GM18861 (cell line): Measurements from ENCODE around the gene NELFCD.
A peak's percentile ranks its signal among the peaks of the same experiment; 100 is the strongest.
"Not testable (repeated sequence)": the region's sequence is repeated elsewhere in the genome, so short reads cannot be mapped to it uniquely, and the experiment has no call there.

Experiments used
- ATAC-seq: cut with Tn5 transposase; IDR thresholded peaks from one replicate; pipeline ENCODE4 v1.9.1; 2021; ENCODE audit not compliant: unreplicated experiment

The NELFCD gene

DNA sequence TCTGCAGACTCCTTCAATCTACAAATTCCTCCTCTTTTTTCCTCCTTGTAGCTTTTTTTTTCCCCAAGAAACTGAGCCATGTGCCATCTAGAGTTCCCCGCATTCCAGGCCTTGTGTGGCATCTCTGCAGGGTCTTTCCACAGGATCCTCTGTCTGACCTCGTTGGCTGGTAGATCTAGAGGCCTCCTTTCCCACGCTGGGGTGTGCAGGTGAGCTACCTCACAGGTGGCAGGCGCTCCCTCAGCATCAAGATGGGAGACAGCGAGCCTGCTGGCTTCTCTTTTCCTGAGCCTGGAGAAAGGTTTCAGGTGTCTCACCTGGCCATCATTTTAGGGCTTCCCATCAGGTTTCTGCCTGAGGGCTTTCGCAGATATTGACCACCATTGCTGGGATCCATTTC is 9.6 kb upstream of the NELFCD start:
- ATAC-seq = no peak

DNA sequence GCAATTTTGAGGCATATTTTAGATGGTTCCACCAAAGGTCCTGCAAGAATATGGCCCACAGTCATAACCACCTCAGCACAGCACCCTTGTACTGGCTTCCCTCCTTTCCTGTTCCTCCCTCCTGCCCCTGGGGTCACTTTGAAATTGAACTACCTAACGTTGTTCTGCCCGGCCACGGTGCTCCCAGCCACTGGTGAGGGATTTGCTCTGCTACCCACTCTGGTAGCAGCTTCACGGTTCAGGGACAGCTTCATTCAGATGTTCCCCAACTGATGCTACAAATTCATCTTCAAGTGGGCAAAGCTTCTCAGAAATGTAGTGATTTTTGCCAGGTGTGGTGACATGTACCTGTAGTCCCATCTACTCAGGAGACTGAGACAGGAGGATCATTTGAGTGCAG is 7.9 kb upstream of the NELFCD start:
- no peak for ATAC-seq

DNA sequence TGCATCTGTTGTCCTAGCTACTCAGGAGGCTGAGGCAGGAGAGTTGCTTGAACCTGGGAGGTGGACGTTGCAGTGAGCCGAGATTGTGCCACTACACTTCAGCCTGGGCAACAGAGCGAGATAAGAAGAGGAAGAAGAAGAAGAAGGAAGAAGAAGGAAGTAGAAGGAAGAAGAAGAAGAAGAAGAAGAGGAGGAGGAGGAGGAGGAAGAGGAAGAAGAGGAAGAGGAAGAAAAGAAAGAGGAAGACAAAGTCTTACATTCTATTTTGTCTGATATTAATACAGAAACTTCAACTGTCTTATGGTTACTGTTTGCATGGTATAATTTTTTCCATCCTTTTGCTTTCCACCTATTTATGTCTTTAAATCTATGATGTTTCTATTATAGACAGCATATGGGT is 7.2 kb upstream of the NELFCD start:
- ATAC-seq = no peak

DNA sequence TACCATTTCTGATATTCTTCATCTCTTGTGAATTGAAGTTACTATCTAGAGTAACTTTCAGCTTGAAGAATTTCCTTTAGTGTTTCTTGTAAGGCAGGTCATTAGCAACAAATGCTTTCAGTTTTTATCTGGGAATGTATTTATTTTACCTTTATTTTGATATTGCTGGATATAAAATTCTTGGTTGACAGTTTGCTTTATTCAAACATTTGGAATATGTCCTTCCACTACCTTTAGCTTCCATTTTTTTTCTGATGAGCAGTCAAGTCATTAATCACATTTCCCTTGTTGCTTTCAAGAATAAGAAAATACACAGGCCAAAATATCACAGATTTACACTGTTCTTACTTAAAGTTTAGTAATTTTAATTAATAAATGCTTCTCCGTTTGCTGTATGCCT is 5.7 kb upstream of the NELFCD start:
- no peak for ATAC-seq

GRCh38 chr20:58976061-58976730 is 4.9 kb upstream of the NELFCD start:
- ATAC-seq = no peak

DNA sequence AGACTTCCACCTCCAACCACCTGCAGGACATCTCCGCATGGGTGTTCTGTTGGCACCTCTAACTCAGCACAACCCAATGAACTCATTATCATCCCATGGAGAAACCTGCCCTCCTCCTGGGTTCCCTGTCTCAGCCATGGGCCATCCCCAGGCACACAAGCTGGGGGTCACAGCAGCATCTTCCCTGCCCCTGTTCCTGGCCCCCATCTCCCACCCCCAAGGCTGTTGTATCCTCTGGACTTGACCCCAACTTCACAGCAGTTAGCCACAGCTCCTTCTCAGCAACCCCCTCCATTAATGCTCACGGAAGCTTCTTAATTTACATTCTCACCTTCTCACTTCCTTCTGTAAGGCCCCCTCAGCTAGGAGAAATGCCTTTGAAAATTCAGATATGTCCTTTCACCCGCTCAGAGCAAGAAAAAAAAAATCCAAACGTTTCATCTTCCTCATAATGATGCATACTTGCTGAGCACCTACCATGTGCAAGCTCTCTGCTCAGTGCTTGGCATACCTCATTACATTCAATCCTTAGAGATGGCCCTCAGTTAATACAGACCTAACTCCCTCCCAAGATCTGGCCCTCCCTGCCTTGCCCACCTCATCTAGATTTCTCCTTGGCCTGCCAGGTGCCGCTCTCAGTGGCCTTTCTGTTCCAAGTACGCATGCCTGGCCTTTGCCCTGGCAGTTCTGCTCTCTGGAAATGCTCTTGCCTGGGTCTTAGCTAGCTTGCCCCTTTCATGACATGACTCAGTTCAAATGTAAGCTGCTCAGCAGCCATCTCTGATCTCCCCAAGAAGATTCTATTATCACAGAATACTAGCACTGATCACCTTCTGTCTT is 2.5 kb upstream of the NELFCD start:
- no peak for ATAC-seq

- ATAC-seq = peak; percentile 1
Measured at GRCh38 chr20:58981628-58982364, 740 bp downstream of the NELFCD start.

GRCh38 chr20:58982406-58983114 is 1.5 kb downstream of the NELFCD start:
- ATAC-seq = no peak

DNA sequence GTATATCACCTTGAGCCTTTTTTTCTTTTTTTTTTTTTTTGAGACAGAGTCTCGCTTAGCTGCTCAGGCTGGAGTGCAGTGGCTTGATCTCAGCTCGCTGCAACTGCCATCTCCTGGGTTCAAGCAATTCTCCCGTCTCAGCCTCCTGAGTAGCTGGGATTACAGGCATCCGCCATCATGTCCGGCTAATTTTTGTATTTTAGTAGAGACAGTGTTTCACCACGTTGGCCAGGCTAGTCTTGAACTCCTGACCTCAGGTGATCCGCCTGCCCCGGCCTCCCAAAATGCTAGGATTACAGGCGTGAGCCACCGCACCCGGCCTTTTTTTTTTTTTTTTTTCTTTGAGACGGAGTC is 2.0 kb downstream of the NELFCD start:
- ATAC-seq = not testable (repeated sequence)

- no peak for ATAC-seq
Measured at GRCh38 chr20:58984691-58985090, 3.6 kb downstream of the NELFCD start.

DNA sequence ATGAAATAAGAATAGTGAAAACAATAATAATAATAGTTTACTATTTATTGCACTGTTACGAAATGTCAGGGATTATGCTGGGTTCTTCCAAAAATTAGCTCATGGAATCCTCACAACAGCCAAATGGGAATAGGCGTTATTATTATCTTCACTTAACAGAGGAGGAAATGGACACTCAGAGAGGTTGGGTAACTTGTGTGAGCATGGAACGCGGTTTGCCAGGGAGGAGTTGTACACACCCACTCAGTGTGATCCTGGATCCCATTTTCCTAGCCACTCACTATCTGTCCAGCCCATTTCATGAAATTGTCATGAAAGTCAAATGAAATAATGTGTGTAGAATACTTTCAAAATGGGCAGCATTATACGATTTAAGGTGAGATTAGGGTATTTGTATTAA is 4.6 kb downstream of the NELFCD start:
- no peak for ATAC-seq

DNA sequence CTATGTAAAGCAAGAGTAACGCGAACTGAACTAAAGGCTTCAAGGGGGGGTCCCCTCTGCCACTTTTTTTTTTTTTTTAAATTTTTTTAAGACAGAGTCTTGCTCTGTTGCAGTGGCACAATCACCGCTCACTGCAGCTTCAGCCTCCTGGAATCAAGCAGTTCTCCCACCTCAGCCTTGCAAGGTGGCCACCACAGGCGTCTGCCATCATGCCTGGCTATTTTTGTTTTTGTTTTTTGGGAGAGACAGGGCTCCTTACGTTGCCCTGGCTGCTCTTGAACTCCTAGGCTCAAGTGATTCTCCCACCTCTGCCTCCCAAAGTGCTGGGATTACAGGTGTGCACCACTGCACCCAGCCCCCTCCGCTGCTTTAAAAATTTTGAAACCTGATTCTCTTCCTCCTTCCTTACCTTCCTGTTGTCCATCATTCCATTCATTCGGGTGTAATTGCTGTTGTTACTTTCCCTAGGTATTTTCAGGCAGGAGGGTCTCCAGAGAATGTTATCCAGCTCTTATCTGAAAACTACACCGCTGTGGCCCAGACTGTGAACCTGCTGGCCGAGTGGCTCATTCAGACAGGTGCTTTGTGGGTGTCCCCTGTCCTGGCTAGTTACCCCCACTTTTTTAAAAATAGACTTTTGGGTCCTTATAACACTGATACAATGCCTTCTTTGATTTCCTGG is 5.4 kb downstream of the NELFCD start:
- no peak for ATAC-seq

DNA sequence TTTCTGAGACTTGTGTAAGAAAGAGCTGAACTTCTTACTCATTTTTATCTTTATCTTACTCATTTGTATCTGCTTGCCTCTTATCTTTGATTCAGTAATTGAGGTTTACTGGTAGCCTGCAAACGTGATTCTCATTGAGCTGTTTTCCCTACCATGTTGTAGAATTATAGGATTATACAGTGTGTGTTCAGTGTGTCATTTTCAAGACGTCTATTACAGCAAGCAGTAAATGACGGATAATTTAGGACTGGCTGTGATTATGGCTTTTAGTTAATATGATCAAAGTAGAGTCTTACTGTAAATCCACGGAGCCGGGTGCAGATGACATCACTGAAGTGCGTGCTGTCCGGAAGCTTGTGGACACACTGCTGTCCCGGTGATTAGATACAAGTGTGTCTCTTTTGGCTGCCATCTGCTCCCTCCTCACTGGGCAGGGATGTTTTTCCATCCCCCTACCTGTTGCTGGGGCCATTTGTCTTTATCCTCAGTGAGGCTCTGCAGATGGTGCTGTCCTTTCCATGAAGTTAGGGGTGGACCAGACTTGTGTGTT is 6.0 kb downstream of the NELFCD start:
- no peak for ATAC-seq

DNA sequence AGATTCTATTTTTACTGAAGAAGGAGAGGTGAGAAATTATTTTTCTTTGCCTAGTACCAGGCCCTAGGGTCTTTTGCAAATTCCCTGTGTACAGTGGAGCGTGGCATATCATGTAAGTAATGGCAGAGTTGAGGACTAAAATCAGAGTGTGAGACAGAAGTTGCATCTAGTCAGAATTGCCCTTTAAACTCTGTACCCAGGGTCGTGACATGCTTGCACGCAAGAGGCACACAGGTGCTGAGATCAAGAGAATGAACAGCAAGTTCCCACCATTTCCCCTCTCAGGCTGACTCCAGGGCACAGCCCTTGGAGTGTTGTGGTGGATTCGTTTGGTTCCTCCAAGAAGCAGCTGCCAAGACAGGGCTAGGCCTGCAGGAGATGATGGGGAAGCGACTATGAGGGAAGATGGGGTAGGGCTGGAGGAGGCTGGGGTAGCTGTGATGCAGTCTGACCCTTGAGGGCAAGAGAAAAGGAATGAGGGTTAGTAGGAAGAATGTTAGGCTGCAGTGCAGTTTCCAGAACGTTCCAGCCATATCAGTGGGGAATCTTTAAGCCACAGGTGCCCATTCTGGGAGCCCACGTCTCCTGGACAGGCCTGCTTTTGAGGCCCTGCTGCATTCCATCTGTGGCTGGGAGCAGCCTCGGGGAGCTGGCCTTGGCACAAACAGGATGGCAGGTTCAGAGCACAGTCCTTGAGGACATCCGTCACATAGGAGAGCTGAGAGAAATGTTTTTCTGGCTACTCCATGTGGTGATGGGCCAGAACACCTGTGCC is 6.9 kb downstream of the NELFCD start:
- ATAC-seq = no peak

DNA sequence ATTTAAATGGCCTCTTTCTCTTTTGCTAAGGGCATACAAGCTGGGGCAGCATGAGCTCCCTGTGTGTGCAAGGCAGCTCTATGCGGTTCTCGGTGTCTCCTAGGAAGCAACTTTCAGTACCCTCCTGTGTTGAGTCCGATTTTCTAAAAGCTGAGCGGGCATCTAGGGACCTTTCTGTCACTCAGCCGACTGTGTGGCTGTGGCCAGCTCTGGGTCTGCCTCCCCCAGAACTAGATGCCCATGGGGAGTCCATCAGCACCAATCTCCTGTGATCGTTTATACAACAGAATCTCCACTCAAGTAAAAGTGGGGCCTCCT is 7.5 kb downstream of the NELFCD start:
- ATAC-seq = no peak

DNA sequence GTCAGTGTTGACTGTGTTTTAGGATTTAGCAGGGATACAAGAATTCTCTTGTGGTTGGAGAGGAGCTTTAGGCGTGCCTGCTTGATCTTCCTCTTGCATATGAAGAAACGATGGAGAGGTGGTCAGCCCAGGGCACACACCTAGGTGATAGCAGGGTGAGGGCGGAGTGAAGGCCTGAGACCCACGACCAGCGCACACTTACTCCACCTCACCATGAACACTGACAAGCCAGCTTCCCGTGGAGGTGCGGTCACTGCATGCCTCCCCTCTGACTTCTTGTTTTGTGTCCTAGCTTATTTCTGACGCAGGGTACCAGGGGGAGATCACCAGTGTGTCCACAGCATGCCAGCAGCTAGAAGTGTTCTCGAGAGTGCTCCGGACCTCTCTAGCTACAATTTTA is 8.1 kb downstream of the NELFCD start:
- no peak for ATAC-seq

- no peak for ATAC-seq
Measured at GRCh38 chr20:58990651-58991445, 9.8 kb downstream of the NELFCD start.

- no peak for ATAC-seq
Measured at GRCh38 chr20:58991715-58992114, 10.7 kb downstream of the NELFCD start.

DNA sequence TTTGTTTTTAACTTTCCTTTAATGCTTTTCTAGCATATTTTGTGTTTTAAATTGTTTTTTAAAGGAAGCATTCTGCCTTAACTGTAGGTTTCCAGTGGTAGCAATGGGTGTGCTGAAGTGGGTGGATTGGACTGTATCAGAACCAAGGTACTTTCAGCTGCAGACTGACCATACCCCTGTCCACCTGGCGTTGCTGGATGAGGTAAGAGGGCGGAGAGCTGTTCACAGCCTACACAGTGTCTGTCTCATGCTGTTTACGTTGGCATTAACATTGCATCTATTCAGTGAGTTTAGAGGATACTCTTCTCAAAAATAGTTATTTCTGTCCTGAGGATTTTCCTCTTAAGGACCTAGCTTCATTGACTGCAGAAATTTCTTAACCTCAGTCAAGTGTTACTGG is 11.9 kb downstream of the NELFCD start:
- ATAC-seq = no peak
